Endothelial cell of umbilical vein (primary cell): ENCODE results near the gene SLC6A1.

Source experiments
- EZH2 ChIP-seq: IDR thresholded peaks from 2 replicates; pipeline ENCODE4 v1.6.1; 2012; ENCODE audit warnings: borderline replicate concordance, low read depth, mild to moderate bottlenecking, moderate library complexity, low read length, inconsistent platforms; ENCODE audit not compliant: severe bottlenecking
- FOS ChIP-seq: IDR thresholded peaks from 2 replicates; pipeline ENCODE4 v1.6.1; 2011; ENCODE audit warnings: mild to moderate bottlenecking, low read length, moderate library complexity, borderline replicate concordance; ENCODE audit not compliant: insufficient read depth
- MYC ChIP-seq: IDR thresholded peaks from one replicate; pipeline ENCODE4 v1.6.1; 2011; ENCODE audit warnings: mild to moderate bottlenecking, low read depth, low read length
- POLR2A ChIP-seq: IDR thresholded peaks from 2 replicates; pipeline ENCODE4 v1.6.1; 2012; ENCODE audit warnings: low read depth, mild to moderate bottlenecking, control low read depth, low read length
- POLR2AphosphoS5 ChIP-seq: IDR thresholded peaks from 2 replicates; pipeline ENCODE4 v1.6.1; 2012; ENCODE audit warnings: low read depth, mild to moderate bottlenecking, control low read depth, low read length, moderate library complexity; ENCODE audit not compliant: insufficient read depth
- TF ChIP-seq, protein P1 (sequence below), 2 donors: IDR thresholded peaks; 1 replicate in 1 of 2; 2 replicates in 1 of 2; pipeline ENCODE4 v1.5.1; 2011; ENCODE audit warnings: low read length in 2 of 2, mild to moderate bottlenecking in 2 of 2, moderate library complexity in 2 of 2, control low read depth in 1 of 2, inconsistent platforms in 1 of 2, low read depth in 1 of 2; ENCODE audit not compliant: insufficient read depth in 1 of 2; ENCODE audit errors: extremely low read depth in 1 of 2

DNA sequence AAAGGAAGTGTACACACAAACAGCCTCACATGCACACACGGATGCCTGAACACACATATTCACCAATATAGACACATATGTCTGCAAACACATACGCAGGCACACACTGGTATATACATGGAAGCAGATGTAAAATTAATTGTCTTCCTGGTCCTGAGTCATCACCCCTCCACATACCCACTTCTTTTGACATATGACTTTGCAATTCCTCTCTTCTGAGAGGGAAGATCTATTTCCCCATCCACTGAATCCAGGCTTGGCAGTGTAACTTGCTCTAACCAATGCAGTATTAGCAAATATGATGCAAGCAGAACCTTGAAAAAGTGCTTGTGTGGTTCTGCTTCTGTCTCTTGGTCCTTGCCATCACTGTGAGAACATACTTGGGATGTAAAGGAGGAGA lies 84.9 kb downstream of the SLC6A1 start:
- TF ChIP-seq, protein P1, sequence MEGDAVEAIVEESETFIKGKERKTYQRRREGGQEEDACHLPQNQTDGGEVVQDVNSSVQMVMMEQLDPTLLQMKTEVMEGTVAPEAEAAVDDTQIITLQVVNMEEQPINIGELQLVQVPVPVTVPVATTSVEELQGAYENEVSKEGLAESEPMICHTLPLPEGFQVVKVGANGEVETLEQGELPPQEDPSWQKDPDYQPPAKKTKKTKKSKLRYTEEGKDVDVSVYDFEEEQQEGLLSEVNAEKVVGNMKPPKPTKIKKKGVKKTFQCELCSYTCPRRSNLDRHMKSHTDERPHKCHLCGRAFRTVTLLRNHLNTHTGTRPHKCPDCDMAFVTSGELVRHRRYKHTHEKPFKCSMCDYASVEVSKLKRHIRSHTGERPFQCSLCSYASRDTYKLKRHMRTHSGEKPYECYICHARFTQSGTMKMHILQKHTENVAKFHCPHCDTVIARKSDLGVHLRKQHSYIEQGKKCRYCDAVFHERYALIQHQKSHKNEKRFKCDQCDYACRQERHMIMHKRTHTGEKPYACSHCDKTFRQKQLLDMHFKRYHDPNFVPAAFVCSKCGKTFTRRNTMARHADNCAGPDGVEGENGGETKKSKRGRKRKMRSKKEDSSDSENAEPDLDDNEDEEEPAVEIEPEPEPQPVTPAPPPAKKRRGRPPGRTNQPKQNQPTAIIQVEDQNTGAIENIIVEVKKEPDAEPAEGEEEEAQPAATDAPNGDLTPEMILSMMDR (IDR thresholded peaks at IDR 0.05; ENCODE audit: extremely low read depth in 1 of 2, insufficient read depth in 1 of 2, low read depth in 1 of 2, low read length in 2 of 2), result no peak
- TF ChIP-seq EZH2, result no peak
- no peak for TF ChIP-seq FOS
- TF ChIP-seq POLR2A, result no peak
- TF ChIP-seq POLR2AphosphoS5, result no peak
- TF ChIP-seq MYC, result no peak
